Glutamatergic neuron (in vitro differentiated cells): ENCODE data around the gene TTLL10. TPM values are rescaled to one million over a fixed set of nuclear protein-coding genes. Genes with fewer than 3 reads are reported as not detected.

Experiments used
- DNase-seq: peaks from one replicate; pipeline ENCODE4 v3.0.0; 2022
- H3K27ac Mint-ChIP-seq: one replicate; pipeline ENCODE4 v1.8.0; 2020; ENCODE audit warnings: mild to moderate bottlenecking, mixed read lengths, inconsistent platforms; ENCODE audit not compliant: unreplicated experiment
- H3K27me3 Mint-ChIP-seq: one replicate; pipeline ENCODE4 v1.8.0; 2020; ENCODE audit warnings: mild to moderate bottlenecking, moderate library complexity, mixed read lengths, inconsistent platforms; ENCODE audit not compliant: unreplicated experiment
- H3K36me3 Mint-ChIP-seq: one replicate; pipeline ENCODE4 v1.8.0; 2020; ENCODE audit warnings: mild to moderate bottlenecking, mixed read lengths, inconsistent platforms; ENCODE audit not compliant: unreplicated experiment
- H3K4me1 Mint-ChIP-seq: one replicate; pipeline ENCODE4 v1.8.0; 2020; ENCODE audit warnings: mild to moderate bottlenecking, low read depth, mixed read lengths, inconsistent platforms; ENCODE audit not compliant: unreplicated experiment
- H3K4me3 Mint-ChIP-seq: one replicate; pipeline ENCODE4 v1.8.0; 2020; ENCODE audit warnings: mild to moderate bottlenecking, mixed read lengths, inconsistent platforms; ENCODE audit not compliant: unreplicated experiment
- H3K9me3 Mint-ChIP-seq: one replicate; pipeline ENCODE4 v1.8.0; 2020; ENCODE audit warnings: mild to moderate bottlenecking, moderate library complexity, mixed read lengths, inconsistent platforms; ENCODE audit not compliant: unreplicated experiment
- total RNA-seq: library from RNA; stranded (reverse); fragmentation: NEBNext Ultra II Directional; extraction: Animal tissue kit (Norgen Biotek cat#: 25700); gene quantifications from one replicate; pipeline ENCODE4 v1.2.1, GENCODE V29; 2021; ENCODE audit not compliant: unreplicated experiment
- TF ChIP-seq, protein P1 (sequence below): fragments of 200-600 bp; sonication (generic); IDR thresholded peaks from one replicate; pipeline ENCODE4 v1.5.0; 2021; ENCODE audit not compliant: partially characterized antibody, unreplicated experiment

The TTLL10 gene
- total RNA-seq, 1 donor from 2014 or later = not detected

DNA sequence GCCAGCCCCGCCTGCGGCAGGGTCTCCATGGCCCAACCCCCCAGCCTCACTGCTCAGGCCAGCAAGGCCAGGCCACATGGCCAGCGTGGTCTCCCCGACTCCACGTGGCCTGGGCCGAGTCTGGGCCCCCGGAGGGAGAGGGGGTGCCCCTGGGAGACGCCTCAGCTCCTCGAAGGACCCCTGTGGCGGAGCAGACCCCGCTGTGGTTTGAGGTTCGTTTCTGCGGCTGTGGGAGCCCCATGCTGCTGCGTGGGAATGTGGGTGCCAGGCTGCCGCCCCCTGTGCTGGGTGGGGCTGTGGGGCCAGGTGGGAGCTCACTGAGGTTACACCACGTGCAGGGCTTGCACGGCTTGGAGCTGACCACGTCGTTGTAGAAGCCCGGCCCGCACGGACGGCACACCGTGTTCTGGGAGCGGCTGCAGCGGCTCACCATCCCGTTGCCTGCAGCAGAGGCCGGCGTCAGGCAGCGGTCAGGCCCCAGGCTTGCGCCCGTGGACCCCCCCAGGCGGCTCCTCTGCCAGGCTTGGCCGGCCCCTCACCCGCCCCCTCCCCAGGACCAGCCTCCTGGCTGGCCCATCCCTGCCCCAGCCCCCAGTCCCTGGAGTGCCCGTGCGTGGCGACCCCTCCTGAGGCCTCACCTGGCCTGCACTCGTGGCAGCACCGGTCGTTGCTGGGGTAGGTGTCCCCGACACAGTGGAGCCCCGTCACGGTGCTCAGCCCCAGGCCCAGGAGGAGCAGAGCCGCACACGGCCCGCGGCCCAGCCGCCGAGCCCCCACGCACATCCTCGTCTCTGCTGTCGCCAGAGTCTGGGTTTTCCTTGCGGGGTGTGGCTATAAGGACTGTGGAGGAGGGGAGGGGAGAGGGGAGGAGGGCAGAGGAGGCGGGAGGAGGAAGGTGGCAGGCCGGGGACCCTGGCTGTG is 39.9 kb downstream of the TTLL10 start, which contains the start of gene TNFRSF4:
TNFRSF4 (minus strand) TSS at position 809 of the 921 bp plus-strand sequence; CDS start at position 783, 26 bp downstream.
- Mint-ChIP-seq H3K27ac (no peak within 1 kb of the TSS), H3K4me3 (no peak within 1 kb of the TSS), H3K4me1 (peaks cover 6% of the 10 kb centered on the region), H3K36me3 (no peaks in the 10 kb centered on the region), H3K27me3 (peaks cover 8% of the 10 kb centered on the region), H3K9me3 (peaks cover 3% of the 10 kb centered on the region)
- TF ChIP-seq, protein P1, sequence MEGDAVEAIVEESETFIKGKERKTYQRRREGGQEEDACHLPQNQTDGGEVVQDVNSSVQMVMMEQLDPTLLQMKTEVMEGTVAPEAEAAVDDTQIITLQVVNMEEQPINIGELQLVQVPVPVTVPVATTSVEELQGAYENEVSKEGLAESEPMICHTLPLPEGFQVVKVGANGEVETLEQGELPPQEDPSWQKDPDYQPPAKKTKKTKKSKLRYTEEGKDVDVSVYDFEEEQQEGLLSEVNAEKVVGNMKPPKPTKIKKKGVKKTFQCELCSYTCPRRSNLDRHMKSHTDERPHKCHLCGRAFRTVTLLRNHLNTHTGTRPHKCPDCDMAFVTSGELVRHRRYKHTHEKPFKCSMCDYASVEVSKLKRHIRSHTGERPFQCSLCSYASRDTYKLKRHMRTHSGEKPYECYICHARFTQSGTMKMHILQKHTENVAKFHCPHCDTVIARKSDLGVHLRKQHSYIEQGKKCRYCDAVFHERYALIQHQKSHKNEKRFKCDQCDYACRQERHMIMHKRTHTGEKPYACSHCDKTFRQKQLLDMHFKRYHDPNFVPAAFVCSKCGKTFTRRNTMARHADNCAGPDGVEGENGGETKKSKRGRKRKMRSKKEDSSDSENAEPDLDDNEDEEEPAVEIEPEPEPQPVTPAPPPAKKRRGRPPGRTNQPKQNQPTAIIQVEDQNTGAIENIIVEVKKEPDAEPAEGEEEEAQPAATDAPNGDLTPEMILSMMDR = no peak
- DNase-seq = peak; percentile 18

DNA sequence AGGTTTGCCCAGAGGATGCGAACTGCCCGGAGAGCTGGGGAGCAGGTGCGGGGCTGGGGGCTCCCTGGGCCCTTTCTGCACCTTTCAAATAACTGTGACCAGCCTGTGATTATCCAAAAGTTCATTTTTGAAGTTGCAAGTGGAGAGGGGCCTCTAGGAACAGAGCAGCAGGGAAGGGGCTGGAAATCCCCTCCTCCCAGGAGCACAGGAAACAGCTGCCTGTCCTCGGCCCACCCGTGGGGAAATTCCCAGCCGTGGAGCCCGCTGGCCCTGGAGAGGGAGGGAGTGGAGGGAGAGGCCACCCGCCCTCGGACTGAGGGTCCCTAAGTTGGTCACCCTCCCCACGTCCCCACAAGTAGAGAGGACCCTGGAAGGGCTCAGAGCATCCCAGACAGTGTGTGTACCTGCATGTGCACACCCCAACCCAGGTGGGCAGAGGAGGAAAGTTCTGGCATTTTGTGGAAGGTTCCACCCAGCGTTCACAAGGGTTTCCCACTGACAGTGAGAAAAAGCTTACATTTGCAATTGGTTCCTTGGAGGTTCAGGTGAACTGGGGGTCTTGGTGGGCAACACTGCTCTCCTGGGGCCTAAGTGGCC is 41.5 kb downstream of the TTLL10 start:
- TF ChIP-seq, protein P1 = no peak
- Mint-ChIP-seq H3K9me3 (peaks cover 3% of the 10 kb centered on the region), H3K36me3 (no peaks in the 10 kb centered on the region), H3K27ac (no peak overlapping the region), H3K27me3 (peaks cover 8% of the 10 kb centered on the region), H3K4me3 (no peak overlapping the region), H3K4me1 (peaks cover 4% of the 10 kb centered on the region)
- DNase-seq = no peak

DNA sequence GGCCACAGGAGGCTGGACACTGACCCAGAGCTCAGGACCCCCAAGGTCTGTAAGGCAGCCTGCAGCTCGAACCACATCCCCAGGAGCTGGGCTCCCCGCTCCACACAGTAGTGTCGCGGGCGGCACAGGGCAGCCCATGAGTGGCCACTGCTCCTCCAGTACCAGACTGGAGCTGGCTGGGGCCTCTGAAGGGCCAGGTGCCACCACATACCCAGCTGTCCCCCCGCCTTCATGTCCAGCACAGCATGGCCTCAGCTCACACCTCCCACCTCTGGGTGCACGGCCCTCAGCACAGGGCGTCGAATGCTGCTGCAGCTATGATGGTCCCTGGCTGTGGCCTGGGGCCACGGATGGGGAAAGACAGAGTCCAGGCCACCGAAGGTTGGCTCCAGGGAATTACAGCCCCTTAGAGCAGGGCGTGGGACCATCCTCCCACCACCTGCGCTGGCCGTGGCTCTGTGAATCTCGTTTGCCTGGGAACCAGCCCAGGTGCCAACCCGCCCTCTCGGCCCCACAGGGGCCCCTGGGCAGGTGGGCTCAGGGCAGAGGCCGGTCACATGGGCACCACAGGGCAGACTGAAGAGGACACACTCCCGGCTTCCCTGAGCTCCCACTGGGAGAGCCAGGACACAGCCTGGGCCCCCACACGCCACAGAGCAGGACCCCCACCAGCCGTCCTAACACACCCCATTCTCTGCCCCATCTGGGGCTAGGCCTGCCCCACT is 42.4 kb downstream of the TTLL10 start:
- Mint-ChIP-seq H3K4me3 (no peak overlapping the region), H3K36me3 (no peaks in the 10 kb centered on the region), H3K27me3 (peaks cover 12% of the 10 kb centered on the region), H3K4me1 (peaks cover 1% of the 10 kb centered on the region), H3K9me3 (peaks cover 3% of the 10 kb centered on the region), H3K27ac (no peak overlapping the region)
- TF ChIP-seq, protein P1 = no peak
- DNase-seq = no peak

DNA sequence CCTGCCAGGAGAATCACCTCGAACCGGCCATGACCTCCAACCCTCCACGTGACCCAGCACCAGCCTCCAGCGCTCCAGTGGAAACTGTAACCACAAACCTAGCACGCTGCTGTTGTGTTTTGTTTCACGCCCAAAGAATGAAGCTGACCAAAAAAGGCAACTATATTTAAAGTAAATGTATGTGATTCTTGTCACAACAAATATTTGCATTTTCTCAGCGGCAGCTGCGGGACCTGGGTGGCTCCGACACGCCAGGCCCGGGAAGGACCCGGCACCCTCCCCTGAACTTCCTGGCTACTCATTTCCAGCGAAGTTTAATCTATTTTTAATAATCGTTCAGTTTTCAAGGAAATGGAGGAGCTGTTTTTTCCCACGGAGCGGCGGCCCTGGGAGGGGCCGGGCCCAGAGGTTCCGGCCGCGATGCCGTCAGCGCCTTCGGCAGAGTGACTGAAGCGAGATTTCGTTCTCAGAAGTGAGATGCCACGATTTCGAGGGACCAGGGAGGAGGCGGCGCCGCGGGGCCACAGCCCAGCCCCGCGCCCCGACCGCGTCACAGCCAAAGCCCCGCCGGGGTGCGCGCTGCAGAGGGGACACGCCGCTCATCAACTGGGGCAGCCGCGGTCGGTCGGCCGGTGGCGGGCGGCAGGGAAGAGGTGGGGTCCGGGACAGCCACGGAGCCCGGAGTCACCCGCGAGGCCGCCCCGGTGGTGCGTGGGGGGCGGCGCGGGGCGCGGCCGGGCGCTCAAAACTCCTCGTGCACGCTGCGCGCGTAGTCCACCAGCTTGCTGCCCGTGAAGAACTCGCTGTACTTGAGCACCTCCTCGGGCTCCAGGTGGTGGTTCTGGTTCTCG is 43.3 kb downstream of the TTLL10 start:
- peak overlapping the region; percentile 78 for H3K27ac Mint-ChIP-seq

More for the DNA sequence above, 43.3 kb downstream of the TTLL10 start:
- Mint-ChIP-seq H3K4me1 (no peaks in the 10 kb centered on the region), H3K27me3 (peaks cover 12% of the 10 kb centered on the region), H3K36me3 (no peaks in the 10 kb centered on the region), H3K9me3 (peaks cover 3% of the 10 kb centered on the region), H3K4me3 (no peak overlapping the region)
- no peak for DNase-seq
- TF ChIP-seq, protein P1 = no peak
